ENCODE results near the gene ADISSP.

DNA sequence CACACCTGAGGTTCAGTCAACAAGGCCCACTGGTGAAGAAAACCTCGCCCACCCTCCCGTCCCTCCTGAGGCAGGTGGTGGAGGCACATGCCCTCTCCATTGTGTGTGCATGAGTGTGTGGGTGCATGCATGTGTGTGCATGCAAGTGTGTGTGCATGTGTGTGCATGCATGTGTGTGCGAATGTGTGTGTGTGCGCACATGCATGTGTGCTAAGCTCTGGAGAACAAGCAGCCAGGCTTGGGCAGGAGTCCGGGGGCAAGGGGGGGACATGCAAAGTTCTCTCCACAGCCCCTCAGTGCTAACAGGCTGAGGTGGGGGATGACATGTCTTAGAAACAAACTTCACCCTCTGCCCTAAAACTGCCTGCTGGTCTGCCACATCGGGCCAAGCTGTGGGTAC lies 38.2 kb downstream of the ADISSP start:
- no peak for TF ChIP-seq SIN3A (IDR thresholded peaks at IDR 0.05; ENCODE audit: borderline replicate concordance, insufficient read depth, low read length)
- no peak for TF ChIP-seq FOXP2 (optimal IDR thresholded peaks at IDR 0.05; ENCODE audit: borderline replicate concordance, extremely low read depth, extremely low read length, insufficient read depth)
- TF ChIP-seq TAF1 (IDR thresholded peaks at IDR 0.05; ENCODE audit: borderline replicate concordance, insufficient read depth, low read length) = no peak
- TF ChIP-seq POLR2AphosphoS5 (IDR thresholded peaks at IDR 0.05; ENCODE audit: low read depth, low read length) = no peak
- TF ChIP-seq, protein P1, sequence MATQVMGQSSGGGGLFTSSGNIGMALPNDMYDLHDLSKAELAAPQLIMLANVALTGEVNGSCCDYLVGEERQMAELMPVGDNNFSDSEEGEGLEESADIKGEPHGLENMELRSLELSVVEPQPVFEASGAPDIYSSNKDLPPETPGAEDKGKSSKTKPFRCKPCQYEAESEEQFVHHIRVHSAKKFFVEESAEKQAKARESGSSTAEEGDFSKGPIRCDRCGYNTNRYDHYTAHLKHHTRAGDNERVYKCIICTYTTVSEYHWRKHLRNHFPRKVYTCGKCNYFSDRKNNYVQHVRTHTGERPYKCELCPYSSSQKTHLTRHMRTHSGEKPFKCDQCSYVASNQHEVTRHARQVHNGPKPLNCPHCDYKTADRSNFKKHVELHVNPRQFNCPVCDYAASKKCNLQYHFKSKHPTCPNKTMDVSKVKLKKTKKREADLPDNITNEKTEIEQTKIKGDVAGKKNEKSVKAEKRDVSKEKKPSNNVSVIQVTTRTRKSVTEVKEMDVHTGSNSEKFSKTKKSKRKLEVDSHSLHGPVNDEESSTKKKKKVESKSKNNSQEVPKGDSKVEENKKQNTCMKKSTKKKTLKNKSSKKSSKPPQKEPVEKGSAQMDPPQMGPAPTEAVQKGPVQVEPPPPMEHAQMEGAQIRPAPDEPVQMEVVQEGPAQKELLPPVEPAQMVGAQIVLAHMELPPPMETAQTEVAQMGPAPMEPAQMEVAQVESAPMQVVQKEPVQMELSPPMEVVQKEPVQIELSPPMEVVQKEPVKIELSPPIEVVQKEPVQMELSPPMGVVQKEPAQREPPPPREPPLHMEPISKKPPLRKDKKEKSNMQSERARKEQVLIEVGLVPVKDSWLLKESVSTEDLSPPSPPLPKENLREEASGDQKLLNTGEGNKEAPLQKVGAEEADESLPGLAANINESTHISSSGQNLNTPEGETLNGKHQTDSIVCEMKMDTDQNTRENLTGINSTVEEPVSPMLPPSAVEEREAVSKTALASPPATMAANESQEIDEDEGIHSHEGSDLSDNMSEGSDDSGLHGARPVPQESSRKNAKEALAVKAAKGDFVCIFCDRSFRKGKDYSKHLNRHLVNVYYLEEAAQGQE (IDR thresholded peaks at IDR 0.05; ENCODE audit: insufficient read depth in 1 of 2, low read depth in 2 of 2, low read length in 2 of 2) = no peak
